Lung (tissue), 12 donors: ENCODE measurements around the gene HOXA11. TPM values are rescaled to one million over a fixed set of nuclear protein-coding genes. Genes with fewer than 3 reads are reported as not detected.

Experiments
- ATAC-seq: fragments of 200-7000 bp; cut with Tn5 transposase; one replicate; pipeline ENCODE4 v1.9.1; 2020; ENCODE audit warnings: moderate number of reproducible peaks; ENCODE audit not compliant: insufficient read depth, low FRiP score
- DNase-seq, 3 donors: peaks; one replicate each; pipeline ENCODE4 v3.0.0-alpha.2; 2013 to 2017
- H3K27ac ChIP-seq, 2 donors: one replicate each; pipeline ENCODE4 v1.5.1; 2013; ENCODE audit warnings: mild to moderate bottlenecking in 2 of 2, moderate library complexity in 2 of 2, control low read depth in 1 of 2, inconsistent platforms in 1 of 2, low read depth in 1 of 2, low read length in 1 of 2
- H3K27me3 ChIP-seq, 3 donors: one replicate each; pipeline ENCODE4 v1.5.1; 2013; ENCODE audit warnings: low read length in 2 of 3; ENCODE audit not compliant: control insufficient read depth in 3 of 3, insufficient read depth in 3 of 3
- H3K36me3 ChIP-seq, 4 donors: one replicate each; pipeline ENCODE4 v1.5.1; 2013; ENCODE audit warnings: low read length in 4 of 4, mild to moderate bottlenecking in 1 of 4, moderate library complexity in 1 of 4; ENCODE audit not compliant: control insufficient read depth in 4 of 4, insufficient read depth in 4 of 4
- H3K4me1 ChIP-seq, 5 donors: one replicate each; pipeline ENCODE4 v1.5.1; 2013; ENCODE audit warnings: low read length in 5 of 5, mild to moderate bottlenecking in 2 of 5, moderate library complexity in 1 of 5; ENCODE audit not compliant: control insufficient read depth in 5 of 5, insufficient read depth in 5 of 5
- H3K4me3 ChIP-seq: one replicate; pipeline ENCODE4 v1.5.1; 2013; ENCODE audit warnings: mild to moderate bottlenecking, control low read depth, moderate library complexity
- H3K9ac ChIP-seq, 2 donors: one replicate each; pipeline ENCODE4 v1.5.1; 2013; ENCODE audit warnings: low read length in 2 of 2, control low read depth in 1 of 2; ENCODE audit not compliant: insufficient read depth in 1 of 2
- H3K9me3 ChIP-seq, 4 donors: one replicate each; pipeline ENCODE4 v1.5.1; 2013; ENCODE audit warnings: low read length in 3 of 4, mild to moderate bottlenecking in 1 of 4, moderate library complexity in 1 of 4; ENCODE audit not compliant: control insufficient read depth in 4 of 4, insufficient read depth in 3 of 4
- CTCF ChIP-seq: IDR thresholded peaks from 2 replicates; pipeline ENCODE4 v1.5.1; 2012; ENCODE audit warnings: mild to moderate bottlenecking; ENCODE audit errors: control extremely low read depth, extremely low read depth
- WGBS, 2 donors: extraction: QIAGEN DNeasy Blood & Tissue Kit; methylation state at CpG; one replicate each; pipeline ENCODE4 v1.1.7; 2013; 5-methylcytosine and 5-hydroxymethylcytosine counted together
- polyA plus RNA-seq, 2 donors: library from polyadenylated mRNA; stranded (reverse); fragments of 200-250 nt; gene quantifications; one replicate each; pipeline ENCODE4 v1.2.1, GENCODE V29; 2013
- total RNA-seq, 2 donors: library from RNA; depleted of rRNA in 1 of 2; stranded (reverse); fragments of >200 nt in 1 of 2; gene quantifications; one replicate each; pipeline ENCODE4 v1.2.1, GENCODE V29; 2014 to 2021
- donor health status: control.
- donor health status: control.
- donor health status: Bipolar disorder and iron deficiency.
- donor health status: healthy.
- donor health status: DM: yes; HTN: yes; CAD: no.

HOXA11 gene
- total and polyA plus RNA-seq, 4 donors = not detected

GRCh38 chr7:27141923-27142579 is 43.0 kb downstream of the HOXA11 start:
- H3K4me1 ChIP-seq = peaks cover 0 to 53% (median 0%) of the 10 kb centered on the region in 5 donors
- TF ChIP-seq CTCF = no peak
- H3K27ac ChIP-seq = peak overlapping the region in 1 of 2 donors; percentile 84
- peak overlapping the region; percentile 89 for H3K4me3 ChIP-seq
- peak; percentile 61 to 74 (median 62) for DNase-seq
- no peak for ATAC-seq
- H3K9me3 ChIP-seq = peaks cover 0 to 2% (median 0%) of the 10 kb centered on the region in 4 donors
- peak overlapping the region; percentile 97 to 100 for H3K9ac ChIP-seq
- WGBS, 2 donors = 33 to 64% methylated on average over 30 of the region's 30 CpGs
- peaks cover 0 to 45% (median 7%) of the 10 kb centered on the region in 4 donors for H3K36me3 ChIP-seq
- H3K27me3 ChIP-seq = peaks cover 0 to 44% (median 11%) of the 10 kb centered on the region in 3 donors

- peak overlapping the region; percentile 97 to 100 for H3K9ac ChIP-seq
- H3K36me3 ChIP-seq = peaks cover 0 to 45% (median 7%) of the 10 kb centered on the region in 4 donors
- peak overlapping the region; percentile 89 for H3K4me3 ChIP-seq
- peaks cover 0 to 42% (median 7%) of the 10 kb centered on the region in 3 donors for H3K27me3 ChIP-seq
- peaks cover 0 to 52% (median 0%) of the 10 kb centered on the region in 5 donors for H3K4me1 ChIP-seq
- H3K27ac ChIP-seq = peak overlapping the region in 1 of 2 donors; percentile 84
- TF ChIP-seq CTCF = no peak
- ATAC-seq (no peak), DNase-seq (peak; percentile 40 to 80 (median 73))
- WGBS, 2 donors = 49 to 68% methylated on average over 18 of the region's 18 CpGs
- peaks cover 0 to 2% (median 0%) of the 10 kb centered on the region in 4 donors for H3K9me3 ChIP-seq
Measured at GRCh38 chr7:27141137-27141922, 43.7 kb downstream of the HOXA11 start.

- Histone ChIP-seq H3K4me3 (peak overlapping the region; percentile 51), H3K9me3 (no peaks in the 10 kb centered on the region), H3K36me3 (peaks cover 0 to 45% (median 11%) of the 10 kb centered on the region in 4 donors), H3K27ac (peak overlapping the region in 1 of 2 donors; percentile 87), H3K4me1 (peaks cover 0 to 57% (median 0%) of the 10 kb centered on the region in 5 donors), H3K9ac (peak overlapping the region; percentile 82 to 100), H3K27me3 (peaks cover 0 to 40% (median 11%) of the 10 kb centered on the region in 3 donors)
- ATAC-seq (no peak), DNase-seq (peak in 2 of 3 donors; percentile 29 to 78)
- WGBS, 2 donors = 45 to 64% methylated on average over 15 of the region's 15 CpGs
- TF ChIP-seq CTCF = no peak
Measured at GRCh38 chr7:27140126-27140857, 44.7 kb downstream of the HOXA11 start.
